Kidney tubule cell (primary cell): Measurements from ENCODE around the gene SDF4.
A peak's percentile ranks its signal among the peaks of the same experiment; 100 is the strongest.

Experiments
- DNase-seq: peaks from one replicate; pipeline ENCODE4 v3.0.0-alpha.2; 2018; ENCODE audit warnings: low spot score

The SDF4 gene

DNA sequence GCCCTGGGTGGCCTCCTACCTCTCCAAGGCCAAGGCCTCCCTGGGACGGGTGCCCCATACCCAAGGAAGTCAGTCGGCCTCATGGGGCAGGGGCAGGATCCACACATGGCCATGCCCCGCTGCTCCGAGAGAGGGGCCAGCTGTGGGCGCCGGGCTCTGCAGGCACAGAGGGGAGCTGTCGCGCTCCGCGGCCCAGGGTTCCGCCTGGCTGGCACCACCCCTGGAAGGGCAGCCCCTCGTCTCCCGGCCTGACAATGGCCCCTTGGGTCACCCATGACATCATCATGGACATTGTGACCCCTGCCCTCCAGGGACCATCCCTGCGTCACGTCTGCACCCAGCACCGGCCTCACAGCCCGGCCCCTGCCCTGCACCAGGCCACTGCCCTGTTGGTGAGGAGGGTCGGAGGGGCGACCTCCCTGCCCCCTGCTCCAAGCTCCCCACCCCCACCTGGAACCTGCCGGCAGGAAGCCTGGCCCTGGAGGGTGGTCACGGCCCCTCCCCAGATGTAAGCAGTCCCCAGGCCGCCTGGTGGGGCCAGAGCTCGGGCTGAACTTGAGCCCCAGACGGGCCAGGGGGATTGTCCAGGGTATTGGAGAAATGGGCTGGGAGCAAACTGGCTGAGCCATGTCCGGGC, 52.3 kb downstream of the SDF4 start:
- no peak for DNase-seq

- no peak for DNase-seq
Measured at GRCh38 chr1:1178794-1179331, 52.9 kb downstream of the SDF4 start.

DNA sequence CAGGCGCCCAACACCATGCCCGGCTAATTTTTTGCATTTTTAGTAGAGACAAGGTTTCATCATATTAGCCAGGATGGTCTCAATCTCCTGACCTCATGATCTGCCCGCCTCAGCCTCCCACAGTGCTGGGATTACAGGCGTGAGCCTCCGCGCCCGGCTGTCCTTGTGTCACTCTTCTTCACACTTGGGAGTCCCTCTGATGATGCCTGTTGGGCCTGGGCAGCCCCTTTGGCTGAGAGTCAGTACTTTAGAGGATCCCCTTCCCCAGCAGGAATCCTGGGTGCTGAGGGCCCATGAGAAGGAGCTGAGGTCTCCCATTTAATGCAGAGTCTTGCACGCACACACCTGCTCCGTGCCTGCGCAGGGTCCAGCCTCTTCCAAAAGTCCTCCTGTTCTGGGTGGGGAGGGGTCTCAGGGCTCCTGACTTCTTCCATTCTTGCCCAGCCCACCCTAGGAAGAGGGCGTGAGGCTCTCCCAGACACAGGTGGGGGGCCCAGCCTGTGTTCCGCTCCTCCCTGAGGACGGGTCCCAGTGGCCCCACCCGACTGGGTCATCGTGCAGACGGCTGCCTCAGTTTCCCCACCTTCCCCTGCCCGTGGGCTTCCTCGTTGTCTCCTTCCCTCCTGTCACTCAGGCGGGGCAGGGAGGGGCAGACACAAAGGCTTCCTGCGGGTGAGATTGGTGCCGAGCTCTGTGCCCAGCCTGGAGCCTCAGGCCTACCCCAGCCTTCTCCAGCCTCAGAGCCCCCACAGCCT, 54.2 kb downstream of the SDF4 start:
- DNase-seq: no peak

- DNase-seq: no peak
Measured at GRCh38 chr1:1176931-1177330, 54.9 kb downstream of the SDF4 start.

- DNase-seq: peak; percentile 65
Measured at GRCh38 chr1:1176063-1176761, 55.6 kb downstream of the SDF4 start.

- no peak for DNase-seq
Measured at GRCh38 chr1:1175221-1176062, 56.4 kb downstream of the SDF4 start.

DNA sequence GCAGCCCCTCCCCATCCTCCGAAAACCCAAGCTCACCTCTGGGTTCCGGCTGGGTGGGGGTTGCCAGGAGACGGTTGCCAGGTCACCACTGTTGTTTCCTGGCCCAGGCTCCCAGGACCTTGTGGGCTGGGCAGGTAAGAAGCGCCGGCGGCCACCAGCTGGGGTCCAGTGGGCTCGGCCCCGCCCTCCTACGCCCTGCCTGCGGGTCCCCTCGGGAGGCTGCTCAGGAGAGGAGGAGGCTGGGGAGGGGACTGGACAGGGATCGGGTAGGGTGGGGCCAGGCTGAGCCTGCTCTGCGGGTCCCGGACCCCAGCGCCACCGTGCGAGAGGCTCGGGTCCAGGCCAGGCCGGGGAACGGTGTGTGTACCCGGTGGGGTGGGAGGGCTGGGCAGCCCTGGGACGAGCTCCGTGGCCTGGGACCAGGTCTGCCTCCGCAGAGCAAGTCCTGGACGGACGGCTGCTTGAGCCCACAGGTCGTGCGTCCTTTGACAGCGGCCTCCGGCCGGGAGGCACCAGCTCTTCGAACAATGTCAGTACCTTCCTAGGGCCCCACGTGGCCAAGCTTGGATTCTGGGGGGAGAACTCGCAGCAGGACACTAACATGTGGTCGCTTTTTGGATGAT, 57.9 kb downstream of the SDF4 start, which contains the start of gene TTLL10:
Gene TTLL10, plus strand, starts transcription at position 88 of the 623 bp plus-strand sequence. CDS start 5,336 bp downstream, outside the sequence.
- no peak for DNase-seq

DNA sequence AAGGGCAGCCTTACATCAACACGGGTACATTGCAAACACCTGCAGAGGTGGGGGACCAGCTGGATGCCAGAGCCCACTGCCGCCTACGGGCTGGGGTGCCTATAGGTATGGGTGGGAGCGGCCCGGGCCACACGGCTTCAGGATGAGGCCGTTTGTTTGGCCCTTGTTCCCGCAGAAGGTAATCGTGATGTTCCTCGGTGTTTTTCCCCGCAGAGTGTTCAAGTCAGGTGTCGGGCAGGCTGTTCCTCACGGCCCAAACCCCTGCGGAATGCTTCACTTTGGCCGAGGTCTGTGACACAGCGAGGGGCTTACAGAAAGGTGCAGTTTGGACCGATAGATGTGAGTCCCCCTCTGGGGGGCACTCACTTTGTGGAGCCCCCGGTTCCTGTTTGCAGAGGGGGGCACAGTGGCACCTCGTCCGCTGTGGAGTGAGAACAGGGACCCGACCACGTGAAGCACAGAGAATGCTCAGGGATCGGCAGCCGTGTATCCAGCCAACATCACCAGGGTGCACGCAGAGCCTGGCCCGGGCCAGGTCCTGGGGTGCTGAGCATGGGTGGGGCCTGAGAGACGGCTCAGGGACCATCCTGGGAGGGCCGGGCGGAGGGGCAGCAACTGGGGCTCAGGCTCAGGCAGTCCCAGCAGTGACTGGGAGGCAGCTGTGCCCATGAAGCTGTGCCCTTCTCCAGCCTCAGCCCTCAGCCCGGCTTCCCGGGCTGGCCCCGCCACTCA, 58.6 kb downstream of the SDF4 start:
- DNase-seq: no peak

DNA sequence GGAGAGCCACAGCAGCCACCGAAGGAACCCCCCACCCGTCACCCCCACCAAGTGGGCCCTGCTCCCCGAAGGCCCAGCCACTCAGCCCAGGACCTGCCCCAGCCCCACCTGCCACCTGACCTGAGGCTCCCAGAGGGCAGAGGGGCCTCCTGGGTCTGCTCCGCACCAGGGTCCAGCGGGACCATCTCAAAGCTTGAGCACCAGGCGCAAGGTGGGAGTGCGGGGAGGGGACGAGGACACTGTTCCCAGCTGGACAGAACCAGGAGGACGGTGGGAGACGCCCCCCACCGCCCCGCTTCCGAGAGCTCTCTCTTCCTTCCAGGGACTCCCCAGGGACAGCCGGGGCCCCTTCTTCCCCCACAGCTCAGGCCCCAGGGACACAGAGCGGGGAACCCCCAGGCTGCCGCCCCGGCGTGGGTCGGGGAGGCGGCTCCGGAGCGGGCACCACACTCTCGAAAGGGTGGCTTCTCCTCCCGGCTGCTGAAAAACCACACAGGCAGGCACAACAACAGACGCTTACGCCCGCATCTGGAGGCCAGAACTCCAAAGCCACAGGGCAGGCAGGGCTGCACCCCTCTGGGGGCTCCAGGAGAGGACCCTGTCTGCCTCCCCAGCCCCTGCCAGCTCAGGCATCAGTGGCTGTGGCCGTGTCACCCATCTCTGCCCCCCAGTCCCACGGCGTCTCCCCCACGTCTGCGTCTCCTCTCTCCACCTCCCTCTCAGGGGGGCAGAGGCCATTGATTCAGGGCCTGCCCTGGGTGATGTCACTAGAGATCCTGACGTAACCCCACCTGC, 60.1 kb downstream of the SDF4 start:
- DNase-seq: no peak

GRCh38 chr1:1171161-1171545, 60.6 kb downstream of the SDF4 start:
- no peak for DNase-seq

DNA sequence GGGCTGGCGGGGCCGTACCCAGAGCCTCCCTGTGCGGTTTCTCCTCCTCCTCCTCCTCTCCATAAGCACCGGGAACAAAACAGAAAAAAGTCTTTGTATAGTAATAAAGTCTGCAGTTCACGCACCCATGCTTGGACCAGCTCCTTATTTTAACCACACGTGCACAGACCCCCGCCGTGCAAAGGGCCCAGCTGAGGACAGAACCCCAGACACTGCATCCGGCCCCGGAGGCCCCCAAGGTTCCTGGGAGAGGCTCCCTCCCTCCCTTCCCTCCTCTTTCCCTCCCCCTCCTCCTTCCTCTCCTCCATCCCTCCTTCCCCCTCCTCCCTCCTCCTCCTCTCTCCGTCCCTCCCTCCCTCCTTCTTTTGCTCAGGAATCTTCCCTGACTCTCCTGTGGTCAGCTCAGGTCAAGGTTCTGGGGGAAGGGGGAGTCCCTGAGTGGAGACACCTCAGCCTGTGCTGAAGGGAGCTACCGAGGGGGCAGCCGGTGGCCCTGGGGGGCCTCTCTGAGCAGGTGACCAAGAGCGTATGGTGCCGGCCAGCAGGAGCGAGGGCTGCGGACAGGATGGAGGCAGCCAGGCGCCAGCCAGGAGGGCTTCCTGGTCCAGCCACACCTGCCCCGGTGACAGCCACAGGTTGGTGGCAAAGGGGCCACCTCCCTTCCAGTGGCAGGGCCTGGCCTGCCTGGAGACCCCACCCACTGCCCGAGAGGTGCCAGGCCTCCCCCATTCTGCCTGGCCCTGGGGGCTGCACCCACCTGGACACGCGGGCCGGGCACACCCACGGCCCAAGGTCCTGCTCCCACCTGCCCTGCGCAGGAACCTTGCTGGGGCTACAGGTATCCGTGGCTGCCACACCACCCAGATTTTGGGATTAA, 61.3 kb downstream of the SDF4 start:
- DNase-seq: peak; percentile 63

GRCh38 chr1:1169429-1170214, 62.2 kb downstream of the SDF4 start:
- no peak for DNase-seq

DNA sequence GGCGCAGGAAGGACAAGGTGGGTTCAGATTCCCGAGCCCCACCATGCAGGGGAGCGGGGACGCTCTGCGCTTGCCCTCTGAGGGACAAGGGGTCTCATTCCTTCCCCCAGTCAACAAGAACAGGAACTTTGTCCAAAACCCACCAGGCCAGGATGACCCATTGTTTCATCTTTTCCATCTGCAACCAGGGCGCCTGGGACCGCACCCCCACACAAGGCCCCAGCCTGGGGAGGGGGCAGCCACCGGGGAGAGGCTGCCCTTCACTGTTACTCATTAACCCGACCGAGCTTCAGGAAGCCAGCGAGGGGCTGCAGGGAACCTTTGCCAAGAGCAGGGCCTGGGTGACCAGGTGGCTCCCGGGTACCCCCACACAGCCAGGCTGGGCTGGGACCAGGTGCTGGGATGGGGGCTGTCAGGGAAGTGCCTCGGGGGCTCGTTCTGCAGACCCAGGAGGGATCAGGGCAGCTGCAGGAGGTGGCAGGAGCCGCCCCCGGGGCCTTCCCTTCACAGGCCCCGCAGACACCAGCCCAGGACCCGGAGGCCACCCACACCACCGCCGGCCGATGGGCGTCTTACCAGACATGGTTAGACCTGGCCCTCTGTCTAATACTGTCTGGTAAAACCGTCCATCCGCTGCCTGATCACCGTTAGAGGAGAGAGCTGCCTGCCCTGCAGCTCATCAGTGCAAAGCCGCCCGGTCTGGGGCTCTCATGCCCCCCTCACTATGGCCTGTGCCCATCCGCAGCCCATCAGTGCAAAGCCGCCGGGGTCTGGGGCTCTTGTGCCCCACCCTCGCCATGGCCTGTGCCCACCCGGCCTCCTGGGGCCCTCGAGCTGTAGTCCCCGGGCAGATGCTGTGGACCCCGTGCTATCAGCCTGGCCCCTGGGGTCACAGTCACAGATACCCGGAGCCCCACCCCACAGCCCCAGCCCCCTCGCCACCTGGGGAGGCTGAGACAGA, 63.1 kb downstream of the SDF4 start:
- DNase-seq: no peak

DNA sequence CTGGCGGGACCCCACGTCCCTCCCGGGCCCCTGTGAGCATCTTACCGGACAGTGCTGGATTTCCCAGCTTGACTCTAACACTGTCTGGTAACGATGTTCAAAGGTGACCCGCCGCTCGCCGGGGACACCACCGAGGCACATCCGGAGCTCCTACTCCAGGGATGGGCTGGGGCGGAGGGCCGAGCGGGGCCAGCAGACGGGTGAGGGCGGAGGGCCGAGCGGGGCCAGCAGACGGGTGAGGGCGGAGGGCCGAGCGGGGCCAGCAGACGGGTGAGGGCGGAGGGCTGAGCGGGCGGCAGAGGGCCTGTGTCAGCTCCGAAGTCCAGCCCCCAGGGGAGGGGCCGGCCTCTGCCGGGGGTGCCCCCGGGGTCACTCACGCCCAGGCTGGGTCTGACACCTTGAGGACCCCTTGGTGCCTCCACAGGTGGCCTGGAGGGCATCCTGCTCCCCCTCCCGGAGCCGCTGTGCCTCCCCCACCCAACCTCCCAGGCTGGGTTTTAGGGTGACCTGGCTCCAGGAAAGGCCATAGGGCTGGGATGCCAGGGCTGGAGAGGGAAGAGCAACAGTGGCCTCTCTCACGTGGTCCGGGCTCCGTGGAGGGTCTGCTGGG, 63.9 kb downstream of the SDF4 start:
- DNase-seq: no peak

DNA sequence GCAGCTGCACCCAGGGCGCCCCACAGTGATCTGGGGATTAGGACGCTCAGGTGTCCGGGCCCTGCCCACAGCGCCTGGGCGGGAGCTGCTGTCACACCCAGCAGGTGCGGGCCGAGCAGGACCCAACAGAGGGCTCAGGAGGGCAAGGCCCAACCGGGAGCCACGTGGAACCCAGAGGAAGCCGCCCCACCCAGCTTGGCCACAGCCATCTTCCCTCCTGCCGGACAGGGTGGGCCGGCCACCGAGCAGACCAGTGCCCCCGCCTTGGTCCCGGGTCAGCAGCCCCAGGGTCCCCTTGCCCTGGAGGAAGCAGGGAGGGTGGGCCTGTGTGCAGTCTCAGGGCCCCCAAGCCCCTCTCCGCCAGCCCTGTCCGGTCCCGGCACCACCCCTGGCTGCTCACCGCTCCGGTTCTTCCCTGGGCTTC, 64.4 kb downstream of the SDF4 start:
- no peak for DNase-seq
